Muscle of leg (tissue), 11 donors: ENCODE data around the gene LINGO4. TPM values are rescaled to one million over a fixed set of nuclear protein-coding genes. Genes with fewer than 3 reads are reported as not detected.
"Not testable (repeated sequence)": the region's sequence is repeated elsewhere in the genome, so short reads cannot be mapped to it uniquely, and the experiment has no call there.

ENCODE experiments used
- DNase-seq: peaks from one replicate; pipeline ENCODE4 v3.0.0; 2013
- H3K27ac ChIP-seq: one replicate; pipeline ENCODE4 v1.5.1; 2013; ENCODE audit warnings: mild to moderate bottlenecking, low read length, control low read depth
- H3K27me3 ChIP-seq: one replicate; pipeline ENCODE4 v1.6.1; 2013; ENCODE audit warnings: low read length; ENCODE audit not compliant: control insufficient read depth, insufficient read depth
- H3K36me3 ChIP-seq: one replicate; pipeline ENCODE4 v1.6.1; 2013; ENCODE audit warnings: low read length; ENCODE audit not compliant: control insufficient read depth, insufficient read depth
- H3K4me1 ChIP-seq: one replicate; pipeline ENCODE4 v1.6.1; 2013; ENCODE audit warnings: low read length; ENCODE audit not compliant: control insufficient read depth, insufficient read depth
- H3K4me3 ChIP-seq: one replicate; pipeline ENCODE4 v1.5.1; 2013; ENCODE audit warnings: low read length, control low read depth
- H3K9me3 ChIP-seq: replicated peaks from 2 replicates; pipeline ENCODE4 v1.6.1; 2013; ENCODE audit warnings: low read depth, low read length; ENCODE audit not compliant: control insufficient read depth
- WGBS: methylation state at CpG from one replicate; pipeline ENCODE4 v1.1.5; 2013; ENCODE audit warnings: missing lambda C conversion rate; ENCODE audit not compliant: insufficient coverage; 5-methylcytosine and 5-hydroxymethylcytosine counted together
- polyA plus RNA-seq, 8 donors: library from polyadenylated mRNA; unstranded; fragments of 120-200 nt; gene quantifications; one replicate each; pipeline versions ENCODE4 v1.2.1 to v1.2.3, GENCODE V29; 2013; ENCODE audit warnings: inconsistent platforms in 1 of 8, low replicate concordance in 1 of 8; ENCODE audit not compliant: insufficient read length in 8 of 8, insufficient read depth in 1 of 8
- total RNA-seq: library from RNA; stranded (reverse); fragments of 120-200 nt; gene quantifications from one replicate; pipeline ENCODE4 v1.2.4, GENCODE V29; 2013

The LINGO4 gene
- total and polyA plus RNA-seq, 9 donors = 0.09 to 0.42 (median 0.23) TPM

DNA sequence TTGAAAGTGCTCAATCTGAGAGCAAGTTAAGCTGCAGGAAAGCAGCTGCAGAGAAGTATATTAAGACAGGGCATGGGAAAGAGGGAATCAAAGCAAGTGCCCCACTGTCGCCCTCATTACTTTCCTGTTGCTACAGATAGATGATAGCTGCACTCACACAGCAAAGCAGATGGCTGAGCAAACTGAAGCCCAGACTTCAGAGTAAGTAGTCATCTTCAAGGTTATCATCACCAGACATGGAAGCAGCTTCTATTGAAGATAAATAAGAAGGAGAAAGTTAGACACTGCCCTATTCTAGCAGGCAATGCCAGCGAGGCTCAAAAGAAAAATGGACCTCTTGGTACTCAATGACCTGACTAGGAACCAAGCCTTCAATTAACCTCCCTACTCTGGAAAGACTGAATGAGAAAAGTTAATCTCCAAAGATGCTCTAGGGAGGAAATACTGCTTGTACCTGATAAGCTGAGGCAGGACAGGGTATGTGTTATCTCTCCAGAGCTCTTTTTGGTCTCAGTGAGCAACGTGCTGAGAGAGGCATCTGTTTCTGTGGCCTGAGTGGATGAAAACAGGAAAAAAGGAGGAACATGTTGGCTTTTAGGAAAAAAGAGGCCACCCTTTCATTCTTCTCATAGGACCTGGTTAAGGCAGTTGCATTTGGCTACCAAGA, 30.8 kb downstream of the LINGO4 start:
- no peaks in the 10 kb centered on the region for H3K4me1 ChIP-seq
- no peaks in the 10 kb centered on the region for H3K9me3 ChIP-seq
- DNase-seq = no peak
- 80% methylated on average over 1 of the region's 3 CpGs for WGBS
- no peak overlapping the region for H3K27ac ChIP-seq
- no peaks in the 10 kb centered on the region for H3K27me3 ChIP-seq
- peaks cover 10% of the 10 kb centered on the region for H3K36me3 ChIP-seq
- H3K4me3 ChIP-seq = no peak overlapping the region

GRCh38 chr1:151773702-151774101, 31.5 kb downstream of the LINGO4 start:
- Histone ChIP-seq H3K27ac (no peak overlapping the region), H3K4me3 (no peak overlapping the region), H3K4me1 (no peaks in the 10 kb centered on the region), H3K36me3 (peaks cover 8% of the 10 kb centered on the region), H3K27me3 (no peaks in the 10 kb centered on the region), H3K9me3 (no peaks in the 10 kb centered on the region)
- WGBS = 71% methylated on average over 3 of the region's 5 CpGs
- DNase-seq = no peak

GRCh38 chr1:151769270-151769669, 35.9 kb downstream of the LINGO4 start:
- H3K36me3 ChIP-seq, DNase-seq, H3K27ac ChIP-seq, H3K27me3 ChIP-seq, H3K4me1 ChIP-seq, H3K9me3 ChIP-seq, H3K4me3 ChIP-seq: not testable (repeated sequence)
- WGBS = 79% methylated on average over 5 of the region's 34 CpGs

GRCh38 chr1:151768351-151769066, 36.7 kb downstream of the LINGO4 start:
- not testable (repeated sequence) for H3K27ac ChIP-seq, H3K36me3 ChIP-seq, DNase-seq, H3K4me3 ChIP-seq, H3K4me1 ChIP-seq, H3K27me3 ChIP-seq, H3K9me3 ChIP-seq
- no CpG with 5 or more reads among the region's 7 CpGs for WGBS

GRCh38 chr1:151763990-151764389, 41.2 kb downstream of the LINGO4 start:
- 54% methylated on average over 8 of the region's 10 CpGs for WGBS

DNA sequence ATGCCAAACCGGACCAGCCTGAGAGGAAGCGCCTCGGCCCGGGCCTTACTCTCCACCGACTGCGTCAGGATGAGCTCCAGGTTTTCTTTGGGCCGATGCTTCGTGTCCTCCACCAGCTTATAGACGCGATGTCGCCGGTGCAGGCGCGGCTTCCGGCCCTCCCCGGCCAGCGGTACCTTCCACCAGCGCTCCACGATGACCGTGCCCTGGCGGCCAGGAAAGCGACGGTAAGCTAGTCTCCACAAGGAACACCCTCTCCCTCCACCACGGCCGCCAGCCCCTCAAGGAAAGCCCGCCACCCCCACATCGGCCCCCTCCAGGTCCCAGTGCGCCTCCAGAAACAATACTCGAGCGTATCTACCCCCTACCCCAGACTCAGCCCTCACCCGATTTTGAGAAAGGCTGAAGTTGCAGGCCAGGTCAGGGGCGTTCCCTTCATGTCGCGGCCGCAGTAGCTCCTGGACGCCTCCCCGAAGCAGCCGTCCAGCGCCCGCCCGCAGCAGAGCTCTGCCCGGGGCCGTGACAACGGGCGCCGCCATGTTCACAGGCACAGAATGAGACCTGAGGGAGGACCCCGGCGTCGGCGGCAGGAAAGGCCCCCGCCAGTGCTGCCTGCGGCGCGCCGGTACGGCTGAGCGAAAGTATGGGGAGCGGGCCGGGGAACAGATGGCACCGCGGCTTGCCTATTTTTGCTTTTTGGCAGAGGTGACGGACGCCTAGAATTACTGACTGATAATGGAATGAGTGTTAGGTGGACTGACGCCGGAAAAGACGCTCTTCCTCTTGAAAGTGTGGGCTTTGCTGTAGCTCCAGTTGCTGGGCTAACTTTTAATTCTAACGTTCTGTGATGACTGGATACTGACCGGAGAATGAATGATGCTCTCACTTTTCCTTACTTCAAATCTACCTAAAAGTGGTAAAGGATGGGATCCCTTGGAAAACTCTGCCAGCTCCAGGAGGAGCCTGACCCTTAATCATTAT, 42.0 kb downstream of the LINGO4 start, which contains the start of gene MRPL9:
TSS of gene MRPL9 (minus strand) at position 556 of the 981 bp plus-strand sequence. CDS start at position 539, 17 bp downstream.
- under 1% methylated on average over 61 of the region's 68 CpGs for WGBS
- Histone ChIP-seq H3K27me3 (no peaks in the 10 kb centered on the region), H3K36me3 (peaks cover 34% of the 10 kb centered on the region), H3K4me1 (peaks cover 7% of the 10 kb centered on the region), H3K27ac (peak within 1 kb of the TSS; percentile 87), H3K4me3 (peak within 1 kb of the TSS; percentile 76), H3K9me3 (no peaks in the 10 kb centered on the region)
- DNase-seq = peak; percentile 90

More at GRCh38 chr1:151763990-151764389, 41.2 kb downstream of the LINGO4 start:
- Histone ChIP-seq H3K4me1 (peaks cover 7% of the 10 kb centered on the region), H3K27ac (peak overlapping the region; percentile 87), H3K9me3 (no peaks in the 10 kb centered on the region), H3K4me3 (peak overlapping the region; percentile 76), H3K36me3 (peaks cover 28% of the 10 kb centered on the region), H3K27me3 (no peaks in the 10 kb centered on the region)
- DNase-seq = no peak

DNA sequence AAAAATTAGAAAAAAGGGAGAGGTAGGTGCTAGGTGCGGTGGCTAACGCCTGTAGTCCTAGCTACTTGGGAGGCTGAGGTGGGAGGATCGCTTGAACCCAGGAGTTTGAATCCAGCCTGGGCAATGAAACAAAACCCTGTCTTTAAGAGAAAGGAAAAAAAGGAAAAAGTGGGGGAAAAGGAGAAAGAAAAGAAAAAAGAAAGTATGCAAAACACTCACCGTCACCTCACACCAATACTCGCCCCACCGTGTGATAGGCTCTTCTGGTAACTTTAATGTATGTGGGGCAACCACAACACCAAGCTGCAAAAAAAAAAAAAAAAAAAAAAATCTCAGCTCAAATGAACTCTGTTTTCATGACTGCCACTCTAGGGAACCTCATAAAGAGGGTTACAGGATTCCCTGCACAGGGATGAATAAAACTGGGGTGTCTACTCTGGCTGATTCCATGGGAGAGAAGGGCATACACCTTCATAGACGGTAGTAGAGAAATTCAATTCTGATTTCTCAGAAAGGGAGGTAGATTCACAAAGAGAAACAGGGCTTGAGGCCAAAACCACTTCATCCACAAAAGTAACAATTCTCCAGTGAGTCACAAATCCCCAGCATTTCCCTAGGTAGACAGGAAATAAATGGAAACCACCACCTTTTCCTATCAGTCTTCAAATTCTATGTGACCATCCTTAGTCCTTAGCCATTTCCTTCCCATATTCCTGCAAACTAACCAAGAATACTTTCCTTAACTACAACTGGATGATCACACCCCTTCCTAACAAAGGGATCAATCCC, 44.4 kb downstream of the LINGO4 start:
- DNase-seq = no peak
- Histone ChIP-seq H3K36me3 (peaks cover 49% of the 10 kb centered on the region), H3K4me1 (peaks cover 7% of the 10 kb centered on the region), H3K9me3 (no peaks in the 10 kb centered on the region), H3K27ac (no peak overlapping the region), H3K27me3 (no peaks in the 10 kb centered on the region), H3K4me3 (no peak overlapping the region)
- 86% methylated on average over 3 of the region's 7 CpGs for WGBS

GRCh38 chr1:151759241-151759640, 46.0 kb downstream of the LINGO4 start:
- H3K9me3 ChIP-seq = no peaks in the 10 kb centered on the region
- no peak for DNase-seq
- H3K27me3 ChIP-seq = no peaks in the 10 kb centered on the region
- H3K4me3 ChIP-seq = no peak overlapping the region
- peaks cover 7% of the 10 kb centered on the region for H3K4me1 ChIP-seq
- H3K36me3 ChIP-seq = peaks cover 55% of the 10 kb centered on the region
- no peak overlapping the region for H3K27ac ChIP-seq

DNA sequence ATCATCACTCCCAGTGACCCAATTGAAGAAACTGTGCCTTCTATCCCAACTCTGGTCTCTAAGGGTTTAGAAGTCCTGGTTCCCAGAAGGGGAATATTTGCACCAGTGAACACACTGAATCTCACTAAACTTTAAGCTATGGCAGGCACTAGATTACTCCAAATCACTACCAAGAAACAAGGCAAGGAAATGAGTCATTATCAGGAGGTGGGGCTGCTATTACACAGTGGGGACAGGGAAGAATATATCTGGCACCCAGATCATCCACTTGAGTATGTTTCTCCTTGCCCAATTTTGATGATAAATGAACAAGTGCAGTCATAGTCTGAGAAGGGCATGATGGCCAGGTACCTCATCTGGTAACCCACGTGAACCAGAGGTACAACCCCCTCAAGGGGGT, 48.9 kb downstream of the LINGO4 start:
- Histone ChIP-seq H3K27ac (no peak overlapping the region), H3K4me1 (no peaks in the 10 kb centered on the region), H3K27me3 (no peaks in the 10 kb centered on the region), H3K36me3 (peaks cover 45% of the 10 kb centered on the region), H3K9me3 (no peaks in the 10 kb centered on the region), H3K4me3 (no peak overlapping the region)
- no CpG with 5 or more reads among the region's 1 CpG for WGBS
- no peak for DNase-seq
